Fibroblast of lung (primary cell): ENCODE measurements around the gene TMEM179. TPM values are rescaled to one million over a fixed set of nuclear protein-coding genes. Genes with fewer than 3 reads are reported as not detected.

ENCODE experiments used
- DNase-seq, 2 donors: peaks; one replicate each; pipeline versions ENCODE4 v3.0.0 to v3.0.0-alpha.2; 2010; ENCODE audit warnings: low read depth in 2 of 2
- H2AFZ ChIP-seq: 2 replicates; pipeline ENCODE4 v1.5.1; 2012; ENCODE audit warnings: low read length, control low read depth, inconsistent platforms
- H3K27ac ChIP-seq: 2 replicates; pipeline ENCODE4 v1.5.1; 2011; ENCODE audit warnings: low read length, control low read depth; ENCODE audit not compliant: insufficient read depth
- H3K27me3 ChIP-seq: 2 replicates; pipeline ENCODE4 v1.5.1; 2011; ENCODE audit warnings: mild to moderate bottlenecking, low read length; ENCODE audit not compliant: control insufficient read depth, insufficient read depth
- H3K36me3 ChIP-seq: 2 replicates; pipeline ENCODE4 v1.5.1; 2011; ENCODE audit warnings: low read length; ENCODE audit not compliant: control insufficient read depth, insufficient read depth
- H3K4me1 ChIP-seq: 2 replicates; pipeline ENCODE4 v1.5.1; 2011; ENCODE audit warnings: low read length; ENCODE audit not compliant: control insufficient read depth, insufficient read depth; ENCODE audit errors: extremely low read depth
- H3K4me2 ChIP-seq: 2 replicates; pipeline ENCODE4 v1.5.1; 2011; ENCODE audit warnings: low read length, control low read depth; ENCODE audit not compliant: insufficient read depth; ENCODE audit errors: extremely low read depth
- H3K4me3 ChIP-seq, 4 experiments: fragments of 200-600 bp in 1 of 4; sonication (generic) in 1 of 4; replicated peaks in 1 of 4; 2 replicates each; pipeline ENCODE4 v1.5.1; 2011 to 2016; ENCODE audit warnings: low read length in 4 of 4, low read depth in 3 of 4, mild to moderate bottlenecking in 3 of 4, control low read depth in 2 of 4, inconsistent platforms in 1 of 4, mixed read lengths in 1 of 4; ENCODE audit not compliant: insufficient read depth in 1 of 4; ENCODE audit errors: control extremely low read depth in 1 of 4
- H3K79me2 ChIP-seq: 2 replicates; pipeline ENCODE4 v1.5.1; 2012; ENCODE audit warnings: mild to moderate bottlenecking, low read length, inconsistent platforms; ENCODE audit not compliant: control insufficient read depth, insufficient read depth
- H3K9ac ChIP-seq: 2 replicates; pipeline ENCODE4 v1.5.1; 2011; ENCODE audit warnings: mild to moderate bottlenecking, low read length, control low read depth; ENCODE audit not compliant: insufficient read depth
- H3K9me3 ChIP-seq: 2 replicates; pipeline ENCODE4 v1.5.1; 2012; ENCODE audit warnings: low read depth, low read length; ENCODE audit not compliant: control insufficient read depth, insufficient read depth
- H4K20me1 ChIP-seq: 2 replicates; pipeline ENCODE4 v1.5.1; 2011; ENCODE audit warnings: low read length; ENCODE audit not compliant: control insufficient read depth, insufficient read depth; ENCODE audit errors: extremely low read depth
- CTCF ChIP-seq, 2 donors: IDR thresholded peaks in 1 of 2; conservative IDR thresholded peaks in 1 of 2; 1 replicate in 1 of 2; 2 replicates in 1 of 2; pipeline ENCODE4 v1.5.1; 2011 to 2012; ENCODE audit warnings: low read length in 2 of 2, control low read depth in 1 of 2, inconsistent platforms in 1 of 2, low read depth in 1 of 2, mild to moderate bottlenecking in 1 of 2
- EZH2 ChIP-seq: IDR thresholded peaks from 2 replicates; pipeline ENCODE4 v1.5.1; 2012; ENCODE audit warnings: low read length, control low read depth, mild to moderate bottlenecking; ENCODE audit errors: missing control alignments
- polyA plus RNA-seq, 2 donors: library from polyadenylated mRNA; depleted of rRNA in 1 of 2; stranded (reverse) in 1 of 2; unstranded in 1 of 2; fragments of >200 nt; gene quantifications; 2 replicates each; pipeline ENCODE4 v1.2.1, GENCODE V29; 2011 to 2012; ENCODE audit warnings: missing spikeins in 1 of 2
- total RNA-seq: library from RNA; depleted of rRNA; stranded (reverse); fragments of >200 nt; gene quantifications from 2 replicates; pipeline ENCODE4 v1.2.1, GENCODE V29; 2014

TMEM179 gene
- total and polyA plus RNA-seq, 2 donors (not counting 1 experiment from before 2014, with no cell fraction given): under 0.01 to 0.03 TPM

- Histone ChIP-seq H3K27me3 (no peaks in the 10 kb centered on the region), H3K4me1 (no peaks in the 10 kb centered on the region), H3K4me2 (no peak overlapping the region), H2AFZ (no peak overlapping the region), H3K79me2 (no peaks in the 10 kb centered on the region), H4K20me1 (no peaks in the 10 kb centered on the region), H3K36me3 (no peaks in the 10 kb centered on the region), H3K9me3 (no peaks in the 10 kb centered on the region), H3K27ac (no peak overlapping the region), H3K4me3 (no peak overlapping the region), H3K9ac (no peak overlapping the region)
- no peak for DNase-seq
- TF ChIP-seq CTCF (conservative IDR thresholded peaks at IDR 0.05 in 1 of 2, IDR thresholded peaks at IDR 0.05 in 1 of 2; ENCODE audit: low read depth in 1 of 2, low read length in 2 of 2): no peak
- TF ChIP-seq EZH2: no peak
These were observed 35.1 kb downstream of the TMEM179 start for GRCh38 chr14:104569435-104569834.

GRCh38 chr14:104568620-104569019 is 36.0 kb downstream of the TMEM179 start:
- no peaks in the 10 kb centered on the region for H4K20me1 ChIP-seq
- no peaks in the 10 kb centered on the region for H3K27me3 ChIP-seq
- no peaks in the 10 kb centered on the region for H3K9me3 ChIP-seq
- no peak for DNase-seq
- no peaks in the 10 kb centered on the region for H3K79me2 ChIP-seq
- no peak overlapping the region for H2AFZ ChIP-seq
- H3K4me1 ChIP-seq: no peaks in the 10 kb centered on the region
- TF ChIP-seq CTCF (conservative IDR thresholded peaks at IDR 0.05 in 1 of 2, IDR thresholded peaks at IDR 0.05 in 1 of 2; ENCODE audit: low read depth in 1 of 2, low read length in 2 of 2) (no peak), EZH2 (no peak)
- no peaks in the 10 kb centered on the region for H3K36me3 ChIP-seq
- no peak overlapping the region for H3K4me3 ChIP-seq
- H3K4me2 ChIP-seq: no peak overlapping the region
- H3K27ac ChIP-seq: no peak overlapping the region
- H3K9ac ChIP-seq: no peak overlapping the region

GRCh38 chr14:104567957-104568225 is 36.7 kb downstream of the TMEM179 start:
- Histone ChIP-seq H3K4me2 (no peak overlapping the region), H3K27me3 (no peaks in the 10 kb centered on the region), H4K20me1 (no peaks in the 10 kb centered on the region), H3K36me3 (no peaks in the 10 kb centered on the region), H2AFZ (no peak overlapping the region), H3K4me3 (no peak overlapping the region), H3K27ac (no peak overlapping the region), H3K9me3 (no peaks in the 10 kb centered on the region), H3K79me2 (no peaks in the 10 kb centered on the region), H3K9ac (no peak overlapping the region), H3K4me1 (no peaks in the 10 kb centered on the region)
- no peak for DNase-seq
- no peak for TF ChIP-seq EZH2
- no peak for TF ChIP-seq CTCF (conservative IDR thresholded peaks at IDR 0.05 in 1 of 2, IDR thresholded peaks at IDR 0.05 in 1 of 2; ENCODE audit: low read depth in 1 of 2, low read length in 2 of 2)
